Mononuclear cell (primary cell): ENCODE measurements around the gene VTN. TPM values are rescaled to one million over a fixed set of nuclear protein-coding genes. Genes with fewer than 3 reads are reported as not detected.
A peak's percentile ranks its signal among the peaks of the same experiment; 100 is the strongest.

Experiments
- H3K27me3 ChIP-seq: 2 replicates; pipeline ENCODE4 v1.6.0; 2011; ENCODE audit warnings: low read length, control low read depth; ENCODE audit not compliant: insufficient read depth
- H3K4me1 ChIP-seq: 2 replicates; pipeline ENCODE4 v1.5.1; 2011; ENCODE audit warnings: mild to moderate bottlenecking, low read length, control low read depth; ENCODE audit not compliant: insufficient read depth
- H3K4me3 ChIP-seq: 2 replicates; pipeline ENCODE4 v1.5.1; 2011; ENCODE audit warnings: mild to moderate bottlenecking, low read length, moderate library complexity
- H3K9me3 ChIP-seq: 2 replicates; pipeline ENCODE4 v1.5.1; 2011; ENCODE audit warnings: low read depth, mild to moderate bottlenecking, control low read depth, low read length
- total RNA-seq: library from RNA; depleted of rRNA; stranded (reverse); fragments of >200 nt; gene quantifications from one replicate; pipeline ENCODE4 v1.2.3, GENCODE V29; 2012

Gene VTN
- total RNA-seq, 1 donor: not detected

DNA sequence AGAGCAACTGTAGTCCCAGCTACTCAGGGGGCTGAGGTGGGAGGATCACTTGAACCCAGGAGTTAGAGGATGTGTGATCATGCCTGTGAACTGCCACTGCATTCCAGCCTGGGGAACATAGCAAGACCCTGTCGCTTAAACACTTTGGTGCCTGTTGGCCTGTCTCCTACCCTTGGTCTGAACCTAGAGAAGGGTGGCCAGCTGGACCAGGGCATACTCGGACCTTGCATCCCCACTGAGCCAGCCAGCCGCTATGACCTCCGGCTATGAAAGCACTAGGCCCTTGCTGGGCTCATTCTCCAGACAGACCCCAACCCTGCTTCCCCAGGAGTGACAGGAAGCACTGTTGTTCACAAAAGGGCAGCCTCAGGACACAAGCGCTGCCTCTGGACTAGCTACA is 39.4 kb downstream of the VTN start:
- peaks cover 20% of the 10 kb centered on the region for H3K4me1 ChIP-seq
- no peaks in the 10 kb centered on the region for H3K27me3 ChIP-seq
- H3K9me3 ChIP-seq: no peaks in the 10 kb centered on the region
- no peak overlapping the region for H3K4me3 ChIP-seq

GRCh38 chr17:28328325-28328724 is 41.8 kb downstream of the VTN start:
- Histone ChIP-seq H3K27me3 (no peaks in the 10 kb centered on the region), H3K4me1 (peaks cover 16% of the 10 kb centered on the region), H3K9me3 (no peaks in the 10 kb centered on the region), H3K4me3 (no peak overlapping the region)

DNA sequence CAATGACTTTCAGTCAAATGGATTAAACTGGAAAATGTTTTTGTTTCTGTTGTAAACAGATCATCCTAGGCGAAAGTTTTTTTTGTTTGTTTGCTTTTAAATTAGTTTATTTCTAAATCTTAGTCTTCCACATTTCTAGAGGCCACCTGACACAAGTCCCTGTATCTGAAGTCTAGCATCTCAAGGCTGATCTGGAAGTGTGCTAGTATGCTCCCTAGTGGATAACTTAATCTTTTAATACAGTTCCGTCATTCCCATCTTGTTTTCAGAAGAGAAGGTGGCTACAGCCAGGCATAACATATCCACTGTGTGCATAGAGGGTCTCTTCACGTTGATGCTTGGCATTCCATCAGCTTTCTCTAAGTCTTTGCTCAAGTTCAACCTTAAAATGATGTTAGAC is 42.4 kb downstream of the VTN start:
- Histone ChIP-seq H3K4me3 (no peak overlapping the region), H3K4me1 (peaks cover 12% of the 10 kb centered on the region), H3K27me3 (no peaks in the 10 kb centered on the region), H3K9me3 (no peaks in the 10 kb centered on the region)

DNA sequence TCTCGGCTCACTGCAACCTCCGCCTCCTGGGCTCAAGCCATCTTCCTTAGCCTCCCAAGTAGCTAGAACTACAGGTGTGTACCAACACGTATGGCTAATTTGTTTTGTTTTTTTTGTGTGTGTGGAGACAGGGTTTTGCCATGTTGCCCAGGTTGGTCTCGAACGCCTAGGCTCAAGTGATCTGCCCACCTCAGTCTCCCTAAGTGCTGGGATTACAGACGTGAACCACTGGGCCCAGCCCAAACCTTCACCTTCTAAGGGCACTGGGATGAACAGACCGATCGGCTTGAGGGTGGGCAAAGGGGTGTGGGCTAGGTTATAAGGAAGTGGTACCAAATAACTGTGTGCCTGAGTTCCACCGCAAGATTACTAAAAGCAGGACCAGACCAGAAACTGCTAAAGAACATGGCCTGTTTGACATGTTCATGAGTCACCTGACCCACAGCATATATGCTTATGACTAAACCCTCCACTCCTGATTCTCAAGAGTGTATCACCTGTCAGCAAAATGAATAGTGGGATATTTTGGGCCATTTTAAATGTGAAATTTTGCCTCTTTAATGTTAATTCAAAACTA is 43.0 kb downstream of the VTN start:
- Histone ChIP-seq H3K4me3 (no peak overlapping the region), H3K9me3 (no peaks in the 10 kb centered on the region), H3K27me3 (no peaks in the 10 kb centered on the region), H3K4me1 (peaks cover 12% of the 10 kb centered on the region)

GRCh38 chr17:28326114-28326513 is 44.0 kb downstream of the VTN start:
- Histone ChIP-seq H3K4me1 (peaks cover 12% of the 10 kb centered on the region), H3K9me3 (no peaks in the 10 kb centered on the region), H3K4me3 (no peak overlapping the region), H3K27me3 (no peaks in the 10 kb centered on the region)

DNA sequence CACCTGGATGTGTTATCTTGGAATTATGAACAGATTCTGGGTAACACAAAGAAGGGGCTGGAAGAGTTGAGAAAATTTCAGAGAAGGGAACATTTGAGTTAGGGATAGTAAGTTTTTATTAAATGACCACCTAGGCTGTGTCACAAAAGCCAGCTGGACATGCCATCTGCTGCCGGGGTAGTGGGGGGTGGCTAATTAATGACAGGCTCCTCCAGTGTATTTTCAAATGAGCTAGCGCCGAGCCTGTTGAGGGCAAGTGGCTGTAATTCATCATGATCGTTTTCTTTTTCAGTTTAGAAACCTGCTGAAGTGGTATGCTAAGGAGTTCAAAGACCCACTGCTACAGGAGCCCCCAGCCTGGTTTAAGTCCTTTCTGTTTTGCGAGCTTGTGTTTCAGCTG is 44.9 kb downstream of the VTN start:
- Histone ChIP-seq H3K27me3 (no peaks in the 10 kb centered on the region), H3K4me3 (no peak overlapping the region), H3K4me1 (peaks cover 12% of the 10 kb centered on the region), H3K9me3 (no peaks in the 10 kb centered on the region)

DNA sequence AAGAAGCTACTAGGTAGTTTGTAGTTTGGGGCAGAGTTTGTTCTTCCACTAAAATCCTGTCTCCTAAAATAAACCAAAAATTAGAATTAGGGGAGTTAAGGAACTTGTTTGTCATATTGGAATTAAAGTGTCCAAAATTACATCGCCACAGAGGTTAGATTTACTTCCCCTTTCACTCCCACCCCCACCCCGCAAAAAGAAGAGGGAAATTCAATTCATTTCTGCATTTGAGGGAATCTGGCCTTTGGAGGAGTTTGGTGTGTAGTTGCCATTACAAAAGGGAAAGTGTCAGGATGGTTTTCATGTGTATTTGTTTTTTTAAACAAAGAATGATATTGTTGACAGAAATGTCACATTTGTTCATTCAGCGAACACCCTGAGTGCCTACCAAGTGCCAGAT is 45.3 kb downstream of the VTN start:
- no peaks in the 10 kb centered on the region for H3K9me3 ChIP-seq
- H3K4me1 ChIP-seq: peaks cover 15% of the 10 kb centered on the region
- H3K27me3 ChIP-seq: no peaks in the 10 kb centered on the region
- H3K4me3 ChIP-seq: no peak overlapping the region

GRCh38 chr17:28324267-28324745 is 45.8 kb downstream of the VTN start:
- H3K4me1 ChIP-seq: peaks cover 19% of the 10 kb centered on the region
- no peak overlapping the region for H3K4me3 ChIP-seq
- no peaks in the 10 kb centered on the region for H3K9me3 ChIP-seq
- H3K27me3 ChIP-seq: no peaks in the 10 kb centered on the region

DNA sequence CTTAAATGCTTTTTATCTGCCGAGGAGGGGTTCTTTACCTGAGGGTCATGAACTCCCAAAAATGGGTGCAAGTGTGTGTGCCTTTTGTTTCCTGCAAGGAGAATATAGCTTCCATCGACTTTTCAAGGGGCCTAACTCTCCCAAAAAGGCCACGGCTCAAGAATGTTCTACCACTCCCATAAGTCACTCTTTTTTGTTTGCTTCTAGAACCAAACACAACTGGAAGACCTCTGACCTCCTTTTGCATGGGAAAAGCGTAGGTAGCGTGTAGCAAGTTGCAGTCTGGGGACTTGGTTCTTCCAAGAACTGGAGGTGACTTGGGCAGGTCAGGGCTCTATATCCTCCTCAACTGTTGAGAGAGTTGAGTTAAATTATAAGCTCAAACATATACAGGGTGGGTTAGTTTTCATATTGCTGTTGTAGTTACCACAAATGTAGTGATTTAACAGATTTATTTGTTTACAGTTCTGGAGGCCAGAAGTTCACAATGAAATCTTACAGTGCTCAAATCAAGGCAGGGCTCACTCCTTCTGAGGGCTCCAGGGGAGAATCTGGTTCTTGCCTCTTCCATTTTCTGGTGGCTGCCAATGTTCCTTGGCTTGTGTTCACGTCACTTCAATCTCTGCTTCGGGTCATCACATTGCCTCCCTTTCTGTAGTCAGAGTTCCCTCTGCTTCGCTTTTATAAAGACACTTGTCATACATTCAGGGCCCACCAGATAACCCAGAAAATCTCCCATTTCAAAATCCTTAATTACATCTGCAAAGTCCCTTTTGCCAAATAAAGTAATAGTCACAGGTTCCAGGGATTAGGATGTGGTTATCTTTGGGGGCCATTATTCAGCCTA is 49.7 kb downstream of the VTN start:
- Histone ChIP-seq H3K27me3 (no peaks in the 10 kb centered on the region), H3K4me3 (no peak overlapping the region), H3K4me1 (peaks cover 30% of the 10 kb centered on the region), H3K9me3 (no peaks in the 10 kb centered on the region)

GRCh38 chr17:28319598-28319935 is 50.5 kb downstream of the VTN start:
- H3K4me1 ChIP-seq: peaks cover 24% of the 10 kb centered on the region
- peak overlapping the region; percentile 55 for H3K4me3 ChIP-seq
- no peaks in the 10 kb centered on the region for H3K27me3 ChIP-seq
- no peaks in the 10 kb centered on the region for H3K9me3 ChIP-seq

DNA sequence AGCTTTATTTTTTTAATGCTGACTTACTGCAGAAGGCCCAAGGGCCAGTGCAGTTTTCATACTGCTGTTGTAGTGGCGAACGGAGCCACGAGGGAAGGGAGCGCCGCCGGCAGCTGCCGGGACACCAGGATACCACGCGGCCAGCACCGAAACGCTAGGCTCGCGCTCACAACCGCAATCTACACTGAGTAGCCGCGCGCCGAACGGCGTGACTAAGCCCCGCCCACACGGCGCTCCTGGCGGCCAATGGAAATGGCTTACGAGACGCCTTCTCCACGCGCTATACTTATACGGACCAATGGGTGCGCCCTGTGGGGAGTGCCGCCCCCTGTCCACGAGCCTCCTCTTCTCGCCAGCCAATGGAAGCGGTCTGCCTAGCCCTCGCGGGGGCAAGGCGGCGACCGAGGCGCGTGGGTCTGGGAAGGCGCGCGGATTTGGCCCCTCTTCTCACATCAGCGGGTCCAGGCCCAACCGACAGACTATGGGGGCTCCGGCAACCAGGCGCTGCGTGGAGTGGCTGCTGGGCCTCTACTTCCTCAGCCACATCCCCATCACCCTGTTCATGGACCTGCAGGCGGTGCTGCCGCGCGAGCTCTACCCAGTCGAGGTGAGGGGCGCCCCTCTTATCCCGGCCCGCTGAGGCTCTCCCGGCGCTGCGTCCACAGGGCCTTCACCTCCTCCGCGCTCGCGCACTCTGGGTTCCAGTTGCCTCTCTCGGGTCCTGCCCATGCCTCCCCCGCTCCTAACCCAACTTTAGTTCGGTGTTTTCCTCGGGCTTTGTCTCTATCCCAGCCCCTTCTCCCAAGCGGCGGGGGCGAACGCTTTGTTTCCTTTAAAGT is 51.1 kb downstream of the VTN start, which contains the start of gene TMEM97:
TMEM97 (plus strand) TSS at position 442 of the 839 bp plus-strand sequence; CDS start at position 482, 40 bp downstream.
- Histone ChIP-seq H3K4me3 (peak within 1 kb of the TSS; percentile 55), H3K4me1 (peaks cover 18% of the 10 kb centered on the region), H3K9me3 (no peaks in the 10 kb centered on the region), H3K27me3 (no peaks in the 10 kb centered on the region)

- Histone ChIP-seq H3K4me1 (peaks cover 18% of the 10 kb centered on the region), H3K9me3 (no peaks in the 10 kb centered on the region), H3K4me3 (peak overlapping the region; percentile 55), H3K27me3 (no peaks in the 10 kb centered on the region)
These were observed 51.9 kb downstream of the VTN start for GRCh38 chr17:28317966-28318758.
